OCI-LY1 (cell line): ENCODE results near the gene GATA6.
"Not testable (repeated sequence)": the region's sequence is repeated elsewhere in the genome, so short reads cannot be mapped to it uniquely, and the experiment has no call there.

ENCODE experiments used
- H2AFZ ChIP-seq: fragments of 200-600 bp; sonication (generic), shearing (Covaris generic); 2 replicates; pipeline ENCODE4 v1.6.0; 2014; ENCODE audit warnings: antibody characterized with exemption, mild to moderate bottlenecking, low read length
- H3F3A ChIP-seq: fragments of 200-600 bp; sonication (generic), shearing (Covaris generic); 2 replicates; pipeline ENCODE4 v1.6.0; 2014; ENCODE audit warnings: mild to moderate bottlenecking, antibody characterized with exemption, low read length, moderate library complexity; ENCODE audit not compliant: insufficient read depth
- H3K27ac ChIP-seq: fragments of 200-600 bp; sonication (generic); 2 replicates; pipeline ENCODE4 v1.5.1; 2014; ENCODE audit warnings: low read length, mixed run types, mild to moderate bottlenecking, low read depth; ENCODE audit not compliant: poor library complexity, severe bottlenecking
- H3K27me3 ChIP-seq: fragments of 200-600 bp; sonication (generic); 2 replicates; pipeline ENCODE4 v1.6.0; 2014; ENCODE audit warnings: antibody characterized with exemption, mild to moderate bottlenecking, low read length, moderate library complexity; ENCODE audit not compliant: insufficient read depth
- H3K36me3 ChIP-seq: fragments of 200-600 bp; sonication (generic); 2 replicates; pipeline ENCODE4 v1.6.1; 2014; ENCODE audit warnings: mild to moderate bottlenecking, antibody characterized with exemption, low read length, moderate library complexity, mixed read lengths; ENCODE audit not compliant: insufficient read depth
- H3K4me1 ChIP-seq: fragments of 200-600 bp; sonication (generic); 2 replicates; pipeline ENCODE4 v1.5.1; 2014; ENCODE audit warnings: mild to moderate bottlenecking, low read length, moderate library complexity; ENCODE audit not compliant: insufficient read depth, severe bottlenecking
- H3K4me2 ChIP-seq: fragments of 200-600 bp; sonication (generic), shearing (Covaris generic); 2 replicates; pipeline ENCODE4 v1.6.1; 2014; ENCODE audit warnings: low read length
- H3K4me3 ChIP-seq: fragments of 200-600 bp; sonication (generic); 2 replicates; pipeline ENCODE4 v1.5.1; 2014; ENCODE audit warnings: low read length, low read depth, mild to moderate bottlenecking, mixed read lengths; ENCODE audit not compliant: poor library complexity, severe bottlenecking
- H3K79me2 ChIP-seq: fragments of 200-600 bp; shearing (Covaris generic); 2 replicates; pipeline ENCODE4 v1.6.1; 2016; ENCODE audit warnings: mixed run types, low read length, mixed read lengths; ENCODE audit not compliant: insufficient read depth
- H3K9ac ChIP-seq: fragments of 200-600 bp; sonication (generic), shearing (Covaris generic); 2 replicates; pipeline ENCODE4 v1.6.1; 2014; ENCODE audit warnings: mild to moderate bottlenecking, low read length, mixed read lengths
- H3K9me2 ChIP-seq: fragments of 200-600 bp; sonication (generic), shearing (Covaris generic); 2 replicates; pipeline ENCODE4 v1.6.1; 2014; ENCODE audit warnings: low read depth, mild to moderate bottlenecking, low read length, mixed read lengths
- H3K9me3 ChIP-seq: fragments of 200-600 bp; shearing (Covaris generic); 2 replicates; pipeline ENCODE4 v1.6.1; 2014; ENCODE audit warnings: low read length, mixed read lengths
- H4K20me1 ChIP-seq: fragments of 200-600 bp; sonication (generic), shearing (Covaris generic); 2 replicates; pipeline ENCODE4 v1.6.0; 2016; ENCODE audit warnings: mild to moderate bottlenecking, low read length; ENCODE audit not compliant: insufficient read depth
- CTCF ChIP-seq: fragments of 200-600 bp; sonication (generic), shearing (Covaris generic); IDR thresholded peaks from 2 replicates; pipeline ENCODE4 v1.5.1; 2017; ENCODE audit warnings: mild to moderate bottlenecking, antibody characterized with exemption, low read length, moderate library complexity, mixed read lengths
- EZH2 ChIP-seq: fragments of 200-600 bp; sonication (generic), shearing (Covaris generic); IDR thresholded peaks from 2 replicates; pipeline ENCODE4 v1.8.0; 2017; ENCODE audit warnings: borderline replicate concordance, mixed run types, mild to moderate bottlenecking, antibody characterized with exemption, low read length, moderate library complexity, mixed read lengths

Gene GATA6

GRCh38 chr18:22218835-22219234 is 49.4 kb downstream of the GATA6 start:
- TF ChIP-seq EZH2 (no peak), CTCF (no peak)
- Histone ChIP-seq H3F3A (no peaks in the 10 kb centered on the region), H3K9me3 (no peaks in the 10 kb centered on the region), H4K20me1 (no peaks in the 10 kb centered on the region), H3K4me1 (no peaks in the 10 kb centered on the region), H3K36me3 (no peaks in the 10 kb centered on the region), H3K4me2 (no peak overlapping the region), H3K4me3 (no peak overlapping the region), H3K9me2 (no peaks in the 10 kb centered on the region), H3K27ac (no peak overlapping the region), H3K9ac (no peak overlapping the region), H2AFZ (no peak overlapping the region), H3K27me3 (no peaks in the 10 kb centered on the region), H3K79me2 (no peaks in the 10 kb centered on the region)

DNA sequence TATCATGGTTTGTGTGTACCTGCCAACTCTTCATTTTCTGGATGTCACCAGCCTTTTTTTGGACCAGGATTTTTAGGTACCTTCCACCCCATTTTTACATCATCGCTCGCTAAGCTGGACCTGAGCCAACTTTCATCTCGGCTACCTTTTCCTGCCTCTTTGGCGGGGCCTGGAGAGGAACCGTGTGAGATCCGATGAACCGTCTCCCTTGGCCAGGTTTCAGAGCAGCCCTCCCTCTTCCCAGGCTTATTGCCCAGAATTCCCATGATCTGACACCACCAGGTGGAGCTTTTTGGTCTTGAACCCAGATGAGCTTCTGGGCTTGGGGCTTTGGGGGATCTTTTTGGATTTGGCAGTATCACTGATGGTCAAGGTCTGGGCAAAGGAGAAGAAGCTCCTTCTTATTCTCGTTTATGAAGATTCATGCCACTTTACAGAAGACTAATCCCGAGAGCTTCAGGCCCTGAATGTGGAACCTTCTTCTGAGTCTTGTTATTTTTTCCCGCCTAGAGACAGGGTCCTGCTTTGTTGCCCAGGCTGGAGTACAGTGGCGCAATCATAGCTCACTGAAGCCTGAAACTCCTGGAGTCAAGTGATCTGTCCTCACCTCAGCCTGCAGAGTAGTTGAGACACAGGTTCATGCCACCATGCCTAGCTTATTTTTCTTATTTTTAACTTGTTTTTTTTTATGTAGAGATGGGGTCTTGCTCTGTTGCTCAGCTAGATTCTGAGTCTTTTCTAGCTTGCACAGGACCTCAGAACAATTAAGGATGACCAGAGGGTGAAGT is 50.4 kb downstream of the GATA6 start:
- Histone ChIP-seq H3K9me3 (no peaks in the 10 kb centered on the region), H3K4me2 (no peak overlapping the region), H3K4me1 (no peaks in the 10 kb centered on the region), H3K79me2 (no peaks in the 10 kb centered on the region), H4K20me1 (no peaks in the 10 kb centered on the region), H3K4me3 (no peak overlapping the region), H3K27ac (no peak overlapping the region), H3K9ac (no peak overlapping the region), H3K36me3 (no peaks in the 10 kb centered on the region), H2AFZ (no peak overlapping the region), H3K27me3 (no peaks in the 10 kb centered on the region), H3F3A (no peaks in the 10 kb centered on the region), H3K9me2 (no peaks in the 10 kb centered on the region)
- TF ChIP-seq EZH2 (no peak), CTCF (no peak)

DNA sequence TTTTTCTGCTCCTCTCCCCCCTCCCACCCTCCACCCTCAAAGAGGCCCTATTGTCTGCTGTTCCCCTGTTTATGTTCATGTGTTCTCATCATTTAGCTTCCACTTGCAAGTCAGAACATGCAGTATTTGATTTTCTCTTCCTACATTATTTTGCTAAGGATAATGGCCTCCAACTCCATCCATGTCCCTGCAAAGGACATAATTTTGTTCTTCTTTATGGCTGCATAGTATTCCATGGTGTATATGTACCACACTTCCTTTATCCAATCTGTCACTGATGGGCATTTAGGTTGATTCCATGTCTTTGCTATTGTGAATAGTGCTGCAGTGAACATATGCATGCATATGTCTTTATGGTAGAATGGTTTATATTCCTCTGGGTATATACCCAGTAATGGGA is 51.2 kb downstream of the GATA6 start:
- H3K9me3 ChIP-seq, H3K4me2 ChIP-seq, H3K36me3 ChIP-seq, H3K4me3 ChIP-seq, H3K79me2 ChIP-seq, H3K9ac ChIP-seq, H2AFZ ChIP-seq, H3K27ac ChIP-seq, H3K4me1 ChIP-seq, H3K9me2 ChIP-seq, H3K27me3 ChIP-seq, H3F3A ChIP-seq, H4K20me1 ChIP-seq: not testable (repeated sequence)

DNA sequence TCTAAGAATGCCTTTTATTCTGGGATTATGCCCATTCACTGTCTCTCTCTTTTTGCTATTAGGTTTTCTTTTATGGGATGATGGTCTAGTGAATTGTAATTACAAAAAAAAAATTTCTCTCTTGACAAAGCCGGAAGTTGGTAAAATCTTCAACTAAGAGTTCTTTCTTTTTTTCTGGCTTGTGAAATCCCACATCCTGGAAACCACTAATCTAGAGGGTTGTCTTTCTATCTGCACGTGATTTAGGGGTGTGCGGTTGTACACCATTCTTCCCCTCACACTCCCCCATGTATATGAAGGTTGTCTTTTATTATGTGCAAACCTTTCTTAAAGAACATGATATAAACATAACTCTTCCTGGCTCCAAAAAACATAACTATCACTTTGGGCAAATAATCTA is 52.0 kb downstream of the GATA6 start:
- TF ChIP-seq EZH2 (no peak), CTCF (no peak)
- H3K4me3 ChIP-seq = no peak overlapping the region
- no peaks in the 10 kb centered on the region for H3K79me2 ChIP-seq
- no peaks in the 10 kb centered on the region for H3K4me1 ChIP-seq
- no peaks in the 10 kb centered on the region for H4K20me1 ChIP-seq
- no peaks in the 10 kb centered on the region for H3K9me2 ChIP-seq
- H3K27ac ChIP-seq = no peak overlapping the region
- no peak overlapping the region for H3K4me2 ChIP-seq
- no peak overlapping the region for H2AFZ ChIP-seq
- no peak overlapping the region for H3K9ac ChIP-seq
- H3F3A ChIP-seq = no peaks in the 10 kb centered on the region
- no peaks in the 10 kb centered on the region for H3K9me3 ChIP-seq
- H3K36me3 ChIP-seq = no peaks in the 10 kb centered on the region
- H3K27me3 ChIP-seq = no peaks in the 10 kb centered on the region
